Brain microvascular endothelial cell (primary cell): Measurements from ENCODE around the gene ATP8B4.

Experiments
- DNase-seq: peaks from one replicate; pipeline ENCODE4 v3.0.0-alpha.2; 2020
- H3K27ac ChIP-seq: fragments of 250-450 bp; sonication (Bioruptor Pico); 2 replicates; pipeline ENCODE4 v1.5.1; 2020; ENCODE audit warnings: mild to moderate bottlenecking, moderate library complexity
- H3K27me3 ChIP-seq: fragments of 250-450 bp; sonication (Bioruptor Pico); replicated peaks from 2 replicates; pipeline ENCODE4 v1.5.1; 2020; ENCODE audit warnings: mild to moderate bottlenecking
- H3K36me3 ChIP-seq: fragments of 250-450 bp; sonication (Bioruptor Pico); replicated peaks from 2 replicates; pipeline ENCODE4 v1.5.1; 2020; ENCODE audit warnings: mild to moderate bottlenecking
- H3K4me3 ChIP-seq: 2 replicates; pipeline ENCODE4 v1.5.1; 2011; ENCODE audit warnings: low read depth, mild to moderate bottlenecking, control low read depth, low read length, moderate library complexity
- CTCF ChIP-seq: IDR thresholded peaks from 2 replicates; pipeline ENCODE4 v1.5.1; 2011; ENCODE audit warnings: low read depth, mild to moderate bottlenecking, moderate library complexity, low read length, control low read depth, inconsistent platforms; ENCODE audit errors: missing control alignments
- in situ Hi-C: cut with HindIII; loops from 2 replicates; pipeline ENCODE4 v1.10.0; 2017; ENCODE audit warnings: low sequenced_read_pairs, low pct_ligation_motif_present

The ATP8B4 gene

GRCh38 chr15:50110285-50110684 is 8.7 kb downstream of the ATP8B4 start:
- Histone ChIP-seq H3K36me3 (no peaks in the 10 kb centered on the region), H3K27me3 (no peaks in the 10 kb centered on the region), H3K4me3 (no peak overlapping the region), H3K27ac (no peak overlapping the region)
- DNase-seq = no peak
- TF ChIP-seq CTCF = no peak
- in situ Hi-C loops = no loop called here

GRCh38 chr15:50109076-50109987 is 9.7 kb downstream of the ATP8B4 start:
- Histone ChIP-seq H3K36me3 (no peaks in the 10 kb centered on the region), H3K4me3 (no peak overlapping the region), H3K27me3 (no peaks in the 10 kb centered on the region), H3K27ac (no peak overlapping the region)
- in situ Hi-C loops = no loop called here
- peak; percentile 47 for DNase-seq
- no peak for TF ChIP-seq CTCF

GRCh38 chr15:50108461-50108860 is 10.6 kb downstream of the ATP8B4 start:
- H3K36me3 ChIP-seq = no peaks in the 10 kb centered on the region
- in situ Hi-C loops = no loop called here
- no peaks in the 10 kb centered on the region for H3K27me3 ChIP-seq
- no peak overlapping the region for H3K4me3 ChIP-seq
- no peak overlapping the region for H3K27ac ChIP-seq
- DNase-seq = no peak
- TF ChIP-seq CTCF = no peak

- no peak for DNase-seq
- H3K27ac ChIP-seq = no peak overlapping the region
- no peak for TF ChIP-seq CTCF
- no peaks in the 10 kb centered on the region for H3K27me3 ChIP-seq
- H3K36me3 ChIP-seq = no peaks in the 10 kb centered on the region
- in situ Hi-C loops = no loop called here
- no peak overlapping the region for H3K4me3 ChIP-seq
These were observed 11.2 kb downstream of the ATP8B4 start for GRCh38 chr15:50107591-50108408.

- H3K4me3 ChIP-seq = no peak overlapping the region
- no peaks in the 10 kb centered on the region for H3K27me3 ChIP-seq
- no peak for DNase-seq
- H3K36me3 ChIP-seq = no peaks in the 10 kb centered on the region
- in situ Hi-C loops = no loop called here
- TF ChIP-seq CTCF = no peak
- no peak overlapping the region for H3K27ac ChIP-seq
These were observed 11.9 kb downstream of the ATP8B4 start for GRCh38 chr15:50107157-50107556.
